Upper lobe of right lung (tissue), 1 donor: ENCODE measurements around the gene DEFB110. TPM values are rescaled to one million over a fixed set of nuclear protein-coding genes. Genes with fewer than 3 reads are reported as not detected.

Source experiments
- ATAC-seq: fragments of 200-7000 bp; cut with Tn5 transposase; one replicate; pipeline ENCODE4 v1.9.1; 2020; ENCODE audit warnings: mild to moderate bottlenecking, moderate library complexity
- DNase-seq: peaks from one replicate; pipeline ENCODE4 v3.0.0-alpha.2; 2020
- H3K27ac ChIP-seq: fragments of 200-600 bp; one replicate; pipeline ENCODE4 v1.8.0; 2022
- H3K27me3 ChIP-seq: fragments of 200-600 bp; one replicate; pipeline ENCODE4 v1.8.0; 2022; ENCODE audit warnings: mild to moderate bottlenecking
- H3K36me3 ChIP-seq: fragments of 200-600 bp; one replicate; pipeline ENCODE4 v1.8.0; 2022
- H3K4me1 ChIP-seq: fragments of 200-600 bp; one replicate; pipeline ENCODE4 v1.8.0; 2022
- H3K4me3 ChIP-seq: fragments of 200-600 bp; one replicate; pipeline ENCODE4 v1.8.0; 2022; ENCODE audit warnings: mild to moderate bottlenecking
- H3K9me3 ChIP-seq: fragments of 200-600 bp; one replicate; pipeline ENCODE4 v1.8.0; 2022
- CTCF ChIP-seq: fragments of 200-600 bp; IDR thresholded peaks from one replicate; pipeline ENCODE4 v1.8.0; 2022; ENCODE audit warnings: antibody characterized with exemption
- intact Hi-C: fragments of 100-400 bp; cut with DNase I; formaldehyde crosslinking; loops from one replicate; pipeline ENCODE4 v1.11.0; 2022
- total RNA-seq: library from RNA; stranded (reverse); fragmentation: NEBNext Ultra II Directional; extraction: Animal tissue kit (Norgen Biotek cat#: 25700); gene quantifications from one replicate; pipeline ENCODE4 v1.2.1, GENCODE V29; 2021
- donor health status: DM: no; HTN: yes; CAD: no; lungs with severe emphysema.

DEFB110 gene
- total RNA-seq, 1 donor from 2014 or later, result not detected

- Histone ChIP-seq H3K9me3 (no peaks in the 10 kb centered on the region), H3K27me3 (no peaks in the 10 kb centered on the region), H3K4me3 (no peak overlapping the region), H3K36me3 (no peaks in the 10 kb centered on the region), H3K27ac (no peak overlapping the region), H3K4me1 (no peaks in the 10 kb centered on the region)
- intact Hi-C loops, result no loop called here
- no peak for ATAC-seq
- no peak for DNase-seq
- TF ChIP-seq CTCF, result no peak
Measured at GRCh38 chr6:49980898-49981297, 40.9 kb downstream of the DEFB110 start.

GRCh38 chr6:49979584-49979983, 42.2 kb downstream of the DEFB110 start:
- ATAC-seq (no peak), DNase-seq (no peak)
- Histone ChIP-seq H3K9me3 (no peaks in the 10 kb centered on the region), H3K36me3 (no peaks in the 10 kb centered on the region), H3K27me3 (no peaks in the 10 kb centered on the region), H3K27ac (no peak overlapping the region), H3K4me1 (no peaks in the 10 kb centered on the region), H3K4me3 (no peak overlapping the region)
- no peak for TF ChIP-seq CTCF
- intact Hi-C loops, result no loop called here

- DNase-seq (no peak), ATAC-seq (no peak)
- intact Hi-C loops, result no loop called here
- Histone ChIP-seq H3K36me3 (no peaks in the 10 kb centered on the region), H3K27me3 (no peaks in the 10 kb centered on the region), H3K4me1 (no peaks in the 10 kb centered on the region), H3K4me3 (no peak overlapping the region), H3K27ac (no peak overlapping the region), H3K9me3 (no peaks in the 10 kb centered on the region)
- TF ChIP-seq CTCF, result no peak
Measured at GRCh38 chr6:49978332-49979226, 43.2 kb downstream of the DEFB110 start.

GRCh38 chr6:49969605-49970004, 52.2 kb downstream of the DEFB110 start, which contains the start of gene DEFB113:
TSS of gene DEFB113 (minus strand) at chr6:49969625. CDS start at chr6:49969625, 0 bp downstream.
- intact Hi-C loops, result no loop called here
- Histone ChIP-seq H3K4me3 (no peak within 1 kb of the TSS), H3K27me3 (no peaks in the 10 kb centered on the region), H3K4me1 (no peaks in the 10 kb centered on the region), H3K27ac (no peak within 1 kb of the TSS), H3K9me3 (no peaks in the 10 kb centered on the region), H3K36me3 (no peaks in the 10 kb centered on the region)
- DNase-seq, result no peak
- TF ChIP-seq CTCF, result no peak
- no peak for ATAC-seq

Other genes starting within 250 kb of the DEFB110 start
- not detected for gene PGK2, start 234.7 kb downstream of the DEFB110 start, total RNA-seq
- gene CRISP1, start 155.5 kb downstream of the DEFB110 start, total RNA-seq, result not detected
- gene DEFB114, start 57.8 kb downstream of the DEFB110 start, total RNA-seq, result not detected
- gene DEFB113, start 52.4 kb downstream of the DEFB110 start, total RNA-seq, result not detected
- gene DEFB112, start 27.9 kb upstream of the DEFB110 start, total RNA-seq, result not detected